Fibroblast of skin of right quadriceps (primary cell): ENCODE measurements around the gene PRDM1.

Experiments used
- DNase-seq: peaks from one replicate; pipeline ENCODE4 v3.0.0-alpha.2; 2013

The PRDM1 gene

GRCh38 chr6:106118835-106119431 lies 32.8 kb downstream of the PRDM1 start:
- DNase-seq = no peak

DNA sequence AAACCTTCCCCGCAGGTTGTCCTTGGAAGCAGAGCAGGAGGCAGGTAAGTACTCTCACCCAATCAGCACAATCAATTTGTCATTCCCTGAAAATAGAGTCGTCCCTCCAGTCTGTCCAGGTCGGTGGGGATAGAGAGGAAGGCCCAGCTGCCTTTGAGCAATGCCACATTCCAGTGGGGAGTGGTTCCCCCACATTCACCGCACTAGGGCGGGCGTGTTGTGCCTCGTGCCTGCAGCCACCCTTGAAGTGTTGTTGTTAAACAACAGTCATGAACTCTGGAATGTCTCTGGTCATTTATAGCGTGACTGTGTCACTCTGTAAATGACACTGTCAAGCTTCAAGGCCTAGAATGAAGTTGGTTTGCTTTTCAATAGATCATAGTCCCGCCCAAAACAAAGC lies 33.4 kb downstream of the PRDM1 start:
- DNase-seq = no peak

GRCh38 chr6:106120006-106120405 lies 33.9 kb downstream of the PRDM1 start:
- no peak for DNase-seq

GRCh38 chr6:106120406-106120805 lies 34.3 kb downstream of the PRDM1 start:
- no peak for DNase-seq

GRCh38 chr6:106122306-106122918 lies 36.3 kb downstream of the PRDM1 start:
- no peak for DNase-seq

- DNase-seq = no peak
Observed at GRCh38 chr6:106122938-106123656, 37.0 kb downstream of the PRDM1 start.

GRCh38 chr6:106124015-106124414 lies 37.9 kb downstream of the PRDM1 start:
- DNase-seq = no peak

DNA sequence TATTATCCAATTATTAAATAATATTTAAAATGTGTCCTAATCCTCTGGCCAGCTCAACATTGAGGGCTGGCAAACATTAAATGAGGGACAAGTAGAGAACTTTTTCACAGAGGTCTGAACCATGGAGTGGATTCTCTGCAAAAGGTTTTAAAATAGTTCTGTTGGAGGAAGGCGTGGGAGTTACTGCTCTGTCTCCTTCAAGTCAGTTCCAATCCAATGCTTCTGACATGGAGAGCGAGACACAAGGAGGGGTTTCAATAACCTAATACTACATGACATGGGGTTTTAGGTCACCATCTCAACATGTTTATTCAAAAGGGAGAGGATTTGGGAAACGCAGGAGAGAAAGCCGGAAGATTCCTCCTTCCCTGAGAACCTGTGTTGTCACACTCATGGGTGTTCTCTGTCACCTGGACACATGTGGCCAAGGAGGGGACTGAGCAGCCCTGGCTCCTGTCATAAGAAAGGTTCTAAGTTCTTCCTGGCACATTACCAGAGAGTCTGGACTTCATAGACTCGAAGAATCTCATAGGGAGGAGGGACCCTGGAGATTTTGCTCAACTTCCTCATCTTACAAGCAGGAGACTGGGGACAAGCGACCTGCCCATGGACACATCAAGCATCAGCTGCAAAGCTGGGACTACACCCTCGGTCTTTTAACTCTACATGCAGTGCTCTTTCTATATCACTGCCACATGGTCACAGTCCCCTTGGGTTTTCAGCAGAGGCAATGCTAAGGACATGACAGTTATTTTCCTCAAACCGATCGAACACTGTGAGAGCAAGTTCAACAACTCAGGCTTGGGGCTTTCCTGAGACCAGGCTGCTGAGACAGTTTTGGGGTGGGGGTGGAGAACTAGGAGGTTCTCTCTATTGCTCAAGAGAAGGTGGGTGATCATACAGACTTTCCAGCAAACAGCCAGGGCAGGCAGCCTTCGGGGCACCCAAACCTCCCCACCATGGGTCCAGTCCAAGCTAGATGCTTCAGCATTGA lies 38.6 kb downstream of the PRDM1 start:
- no peak for DNase-seq

GRCh38 chr6:106125925-106126435 lies 39.8 kb downstream of the PRDM1 start:
- DNase-seq = peak; percentile 31

DNA sequence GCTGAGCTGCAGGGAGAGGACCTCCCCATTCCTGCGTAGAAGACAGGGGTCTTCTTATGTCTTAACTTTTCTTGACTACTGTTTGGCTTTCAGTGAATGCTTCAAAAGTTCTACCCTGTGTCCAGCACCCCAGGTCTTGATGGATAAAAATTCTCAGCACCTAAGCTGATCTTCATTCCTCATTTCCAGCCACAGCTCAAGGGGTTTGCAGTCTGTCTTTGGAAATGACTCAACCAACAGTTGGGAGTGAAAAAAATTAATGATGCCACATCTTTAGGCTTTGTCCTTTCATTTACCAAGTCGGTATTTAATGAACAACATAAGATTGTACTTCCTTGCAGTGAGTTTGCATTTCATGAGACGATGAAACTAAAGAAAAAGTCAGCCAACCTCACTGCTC lies 40.3 kb downstream of the PRDM1 start:
- no peak for DNase-seq

- peak; percentile 93 for DNase-seq
Observed at GRCh38 chr6:106128981-106129781, 43.0 kb downstream of the PRDM1 start.

DNA sequence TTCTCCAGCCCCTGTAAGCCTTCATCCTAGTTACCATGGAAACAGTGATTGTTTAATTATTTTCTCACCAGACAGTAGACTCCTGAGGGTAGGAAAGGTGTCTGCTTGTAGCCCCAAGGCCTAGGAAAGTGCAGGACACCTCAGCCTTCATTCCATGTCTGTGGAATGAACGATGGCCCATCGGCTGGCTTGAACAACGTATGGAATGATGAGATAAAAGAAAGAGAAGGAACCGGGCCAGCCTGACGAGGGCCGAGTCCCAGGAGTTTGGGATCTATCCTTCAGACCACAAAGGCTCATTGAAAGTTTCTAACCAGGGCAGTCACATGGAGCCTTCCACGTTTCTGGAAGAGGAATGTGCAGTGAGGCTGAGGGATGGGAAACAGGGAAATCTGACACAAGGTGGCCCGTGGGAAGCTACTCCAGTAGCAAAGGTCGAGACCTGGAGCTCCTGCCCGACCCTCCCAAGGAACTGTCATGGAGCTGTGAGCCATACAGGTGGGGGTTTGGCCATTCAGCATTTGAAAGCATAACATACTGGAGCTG lies 46.1 kb downstream of the PRDM1 start:
- no peak for DNase-seq

- DNase-seq = no peak
Observed at GRCh38 chr6:106133040-106133439, 46.9 kb downstream of the PRDM1 start.

GRCh38 chr6:106134087-106134770 lies 48.1 kb downstream of the PRDM1 start:
- no peak for DNase-seq

GRCh38 chr6:106134906-106135634 lies 48.9 kb downstream of the PRDM1 start:
- no peak for DNase-seq

DNA sequence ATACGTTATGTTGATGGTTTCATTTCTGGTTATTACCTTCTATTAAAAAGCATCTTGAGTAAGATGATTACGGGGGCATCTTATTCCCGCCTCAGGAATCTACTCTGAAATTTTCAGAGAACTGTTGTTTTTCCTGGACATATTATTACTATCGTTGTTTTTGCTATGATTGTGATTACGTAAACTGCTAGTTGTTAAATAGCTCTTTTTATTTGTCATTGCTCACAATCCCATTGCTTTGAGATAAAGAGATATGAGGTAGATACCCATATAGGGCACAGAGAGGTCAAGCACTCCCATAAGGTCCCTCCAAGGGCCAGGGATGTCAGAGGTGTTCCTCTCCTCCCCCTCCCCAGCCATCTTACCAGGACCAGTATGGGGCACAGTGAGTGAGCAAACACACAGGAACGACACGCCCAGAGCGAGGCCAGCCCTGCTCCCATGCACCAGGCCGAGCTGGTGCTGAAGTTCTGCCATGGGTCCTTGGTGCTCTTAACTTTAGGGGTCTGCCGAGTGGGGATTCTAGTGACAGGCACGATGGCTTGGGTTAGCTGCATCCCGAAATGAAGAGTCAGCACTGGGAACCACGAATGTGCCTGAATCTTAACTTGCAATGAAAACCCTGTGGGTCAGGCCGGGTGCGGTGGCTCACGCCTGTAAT lies 49.9 kb downstream of the PRDM1 start:
- no peak for DNase-seq

- DNase-seq = no peak
Observed at GRCh38 chr6:106136845-106137244, 50.7 kb downstream of the PRDM1 start.

DNA sequence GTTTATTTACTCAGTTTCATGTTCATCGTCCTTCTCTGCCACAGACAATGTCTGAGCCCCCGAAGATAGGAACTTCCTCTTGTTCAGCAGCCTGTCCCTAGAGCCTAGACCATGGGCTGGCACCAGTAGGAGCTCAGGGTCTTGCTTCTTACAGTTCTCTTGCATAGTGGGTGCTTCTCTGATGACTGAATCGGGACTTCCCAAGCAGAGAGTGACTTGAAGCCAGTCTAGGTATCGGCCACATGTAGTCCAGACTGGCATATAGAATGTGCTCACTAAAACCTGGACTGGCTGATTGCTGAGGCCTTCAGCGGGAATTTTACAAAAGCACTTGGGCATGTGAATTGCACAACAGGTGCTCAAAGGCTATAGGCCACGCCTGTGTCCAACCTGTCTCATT lies 52.0 kb downstream of the PRDM1 start:
- DNase-seq = no peak

GRCh38 chr6:106141441-106142237 lies 55.5 kb downstream of the PRDM1 start:
- DNase-seq = no peak
